K562 (cell line): Measurements from ENCODE around the gene UQCC2. TPM values are rescaled to one million over a fixed set of nuclear protein-coding genes. Genes with fewer than 3 reads are reported as not detected.

Source experiments
- ATAC-seq: fragments of 200-7000 bp; cut with Tn5 transposase; 3 replicates; pipeline ENCODE4 v1.9.1; 2020; ENCODE audit warnings: moderate library complexity
- BruUV-seq: library from RNA; stranded (reverse); fragments of 400-500 nt; replicated peaks from 2 replicates; lab custom pipeline; 2021; lab: Mats Ljungman, UMichigan
- CTCF ChIA-PET: fragments of 300-600 bp; formaldehyde crosslinking; extraction: SDS; loops from one replicate; lab custom pipeline; 2021; ENCODE audit warnings: low intra/inter-chr PET ratio; lab: Yijun Ruan, JAX
- POLR2A ChIA-PET: fragments of 300-600, 350-650 bp; sonication (Branson Sonifier 250); formaldehyde crosslinking; extraction: SDS; loops from one replicate; lab custom pipeline; 2021; ENCODE audit warnings: antibody characterized with exemption, inconsistent platforms; lab: Yijun Ruan, JAX
- DNase-seq, 4 experiments: peaks; one replicate each; pipeline versions ENCODE4 v3.0.0 to v3.0.0-alpha.2; 2011 to 2018; ENCODE audit warnings: low spot score in 3 of 4, mixed read lengths in 3 of 4; ENCODE audit errors: extremely low read depth in 1 of 4
- FAIRE-seq: peaks from 2 replicates; lab custom pipeline; 2011; peaks lifted over from hg19 to GRCh38; lab: Jason Lieb, UNC
- H2AFZ ChIP-seq: 2 replicates; pipeline ENCODE4 v1.6.0; 2011; ENCODE audit warnings: low read depth, low read length, control low read depth, inconsistent platforms
- H3K27ac ChIP-seq: fragments of 200-600 bp; 3 replicates; pipeline ENCODE4 v1.8.0; 2011; ENCODE audit warnings: low read depth, mild to moderate bottlenecking, control low read depth, inconsistent platforms, low read length, moderate library complexity, mixed read lengths; ENCODE audit errors: extremely low read depth
- H3K27me3 ChIP-seq, 2 experiments: fragments of 300-600 bp in 1 of 2; 2 replicates in 1 of 2; 3 replicates in 1 of 2; pipeline versions ENCODE4 v1.6.0 to v1.8.0; 2011; ENCODE audit warnings: inconsistent platforms in 2 of 2, low read length in 2 of 2, mild to moderate bottlenecking in 1 of 2, mixed read lengths in 1 of 2, moderate library complexity in 1 of 2; ENCODE audit not compliant: control insufficient read depth in 2 of 2, insufficient read depth in 2 of 2
- H3K36me3 ChIP-seq: fragments of 300-600 bp; 3 replicates; pipeline ENCODE4 v1.8.0; 2011; ENCODE audit warnings: mild to moderate bottlenecking, low read length, inconsistent platforms; ENCODE audit not compliant: control insufficient read depth, insufficient read depth
- H3K4me1 ChIP-seq, 2 experiments: fragments of 200-600 bp in 1 of 2; replicated peaks in 1 of 2; 2 replicates in 1 of 2; 3 replicates in 1 of 2; pipeline versions ENCODE4 v1.5.1 to v1.8.0; 2011; ENCODE audit warnings: inconsistent platforms in 2 of 2, low read length in 2 of 2, mild to moderate bottlenecking in 1 of 2, mixed read lengths in 1 of 2, moderate library complexity in 1 of 2; ENCODE audit not compliant: control insufficient read depth in 2 of 2, insufficient read depth in 2 of 2
- H3K4me2 ChIP-seq: 2 replicates; pipeline ENCODE4 v1.6.1; 2011; ENCODE audit warnings: low read length, control low read depth, inconsistent platforms, mixed read lengths; ENCODE audit not compliant: insufficient read depth
- H3K4me3 ChIP-seq: fragments of 200-600 bp; sonication (generic), shearing (Covaris generic); 2 replicates; pipeline ENCODE4 v1.5.1; 2016; ENCODE audit warnings: control low read depth, inconsistent platforms
- H3K79me2 ChIP-seq: fragments of 200-600 bp; 3 replicates; pipeline ENCODE4 v1.8.0; 2011; ENCODE audit warnings: low read length, inconsistent platforms; ENCODE audit not compliant: control insufficient read depth, insufficient read depth
- H3K9ac ChIP-seq, 2 experiments: 2 replicates each; pipeline versions ENCODE4 v1.6.0 to v1.6.1; 2011; ENCODE audit warnings: low read depth in 2 of 2, low read length in 2 of 2, control low read depth in 1 of 2, inconsistent platforms in 1 of 2, mild to moderate bottlenecking in 1 of 2, mixed read lengths in 1 of 2; ENCODE audit not compliant: insufficient read depth in 1 of 2
- H3K9me1 ChIP-seq: one replicate; pipeline ENCODE4 v1.6.0; 2011; ENCODE audit warnings: inconsistent platforms, mild to moderate bottlenecking, low read length, moderate library complexity; ENCODE audit not compliant: control insufficient read depth, insufficient read depth
- H3K9me3 ChIP-seq: replicated peaks from 2 replicates; pipeline ENCODE4 v1.5.1; 2011; ENCODE audit warnings: low read depth, low read length, inconsistent platforms; ENCODE audit not compliant: control insufficient read depth, insufficient read depth
- H4K20me1 ChIP-seq: replicated peaks from 2 replicates; pipeline ENCODE4 v1.6.1; 2011; ENCODE audit warnings: low read length, inconsistent platforms, mixed read lengths; ENCODE audit not compliant: control insufficient read depth, insufficient read depth
- CAMTA2 ChIP-seq: fragments of 250-450 bp; sonication (Bioruptor Pico); conservative IDR thresholded peaks from 2 replicates; pipeline ENCODE4 v1.5.1; 2022
- CCNT2 ChIP-seq: IDR thresholded peaks from 2 replicates; pipeline ENCODE4 v1.6.1; 2011; ENCODE audit warnings: borderline replicate concordance, low read depth, mild to moderate bottlenecking, moderate library complexity, mixed read lengths, low read length; ENCODE audit not compliant: insufficient read length; ENCODE audit errors: extremely low read depth
- CEBPB ChIP-seq: fragments of 450-650 bp; IDR thresholded peaks from 2 replicates; pipeline ENCODE4 v1.6.1; 2016; ENCODE audit warnings: missing genetic modification characterization, missing compliant biosample characterization
- CXXC5 ChIP-seq: fragments of 250-450 bp; sonication (Bioruptor Pico); IDR thresholded peaks from 2 replicates; pipeline ENCODE4 v1.8.0; 2022; ENCODE audit warnings: inconsistent platforms, mild to moderate bottlenecking, moderate library complexity
- EGR1 ChIP-seq: fragments of 450-650 bp; conservative IDR thresholded peaks from 2 replicates; pipeline ENCODE4 v1.6.1; 2017; ENCODE audit warnings: mild to moderate bottlenecking
- HDAC3 ChIP-seq: fragments of 450-650 bp; IDR thresholded peaks from 2 replicates; pipeline ENCODE4 v1.6.1; 2018; ENCODE audit warnings: borderline replicate concordance, mild to moderate bottlenecking, moderate library complexity; ENCODE audit not compliant: partially characterized antibody
- HNRNPK ChIP-seq: fragments of 200-400 bp; formaldehyde crosslinking; IDR thresholded peaks from one replicate; pipeline ENCODE4 v1.6.1; 2018; ENCODE audit warnings: mild to moderate bottlenecking, low read depth, low read length; ENCODE audit not compliant: poor library complexity, severe bottlenecking
- SNIP1 ChIP-seq: fragments of 450-650 bp; IDR thresholded peaks from 2 replicates; pipeline ENCODE4 v1.7.1; 2017; ENCODE audit warnings: low read depth, mild to moderate bottlenecking
- ZNF354B ChIP-seq: fragments of 250-450 bp; sonication (Bioruptor Pico); IDR thresholded peaks from 2 replicates; pipeline ENCODE4 v1.4.0; 2020
- ZNF766 ChIP-seq: fragments of 200-800 bp; sonication (Bioruptor generic); conservative IDR thresholded peaks from 2 replicates; pipeline ENCODE4 v1.6.1; 2016; ENCODE audit warnings: missing genetic modification characterization, missing compliant biosample characterization
- WGBS: fragments of 100-300 bp; shearing (Covaris generic); methylation state at CpG from one replicate; pipeline ENCODE4 v1.1.6; 2016; ENCODE audit warnings: low coverage, mixed read lengths; ENCODE audit not compliant: insufficient coverage; ENCODE audit errors: missing lambda C conversion rate; 5-methylcytosine and 5-hydroxymethylcytosine counted together
- in situ Hi-C: fragments of 300-500 bp; cut with MboI; formaldehyde crosslinking; loops from 4 replicates; pipeline ENCODE4 v1.15.0; 2018; ENCODE audit warnings: inconsistent platforms, mixed read lengths
- intact Hi-C: fragments of 100-400 bp; cut with micrococcal nuclease; formaldehyde crosslinking; loops from 2 replicates; pipeline ENCODE4 v1.14.2; 2022
- polyA plus RNA-seq, 8 experiments: library from polyadenylated mRNA; depleted of rRNA in 4 of 8; stranded (reverse) in 5 of 8; unstranded in 3 of 8; fragments of >200 nt; fragmentation: Nextera tagmentation in 2 of 8; fragmentation: Illumina TruSeq in 1 of 8; extraction: Ambion mirVana in 2 of 8; extraction: Trizol in 1 of 8; gene quantifications; 2 replicates each; pipeline versions ENCODE4 v1.2.1 to v1.2.3, GENCODE V29; 2011 to 2014; ENCODE audit warnings: inconsistent platforms in 1 of 8, missing spikeins in 1 of 8
- total RNA-seq, 7 experiments: library from RNA; depleted of rRNA in 6 of 7; stranded (reverse); fragments of >200 nt in 6 of 7; fragmentation: Illumina TruSeq in 2 of 7; extraction: Trizol in 2 of 7; gene quantifications; 2 replicates each; pipeline versions ENCODE4 v1.2.1 to v1.2.3, GENCODE V29; 2011 to 2021; ENCODE audit warnings: low replicate concordance in 1 of 7
- TF ChIP-seq, protein P1 (sequence below): IDR thresholded peaks from 2 replicates; pipeline ENCODE4 v1.6.1; 2012; ENCODE audit warnings: low read depth, low read length, improper control_type of control experiment, borderline replicate concordance
- TF ChIP-seq, protein P2 (sequence below): fragments of 450-650 bp; conservative IDR thresholded peaks from 2 replicates; pipeline ENCODE4 v1.6.1; 2016; ENCODE audit warnings: missing genetic modification characterization, low read depth, mild to moderate bottlenecking, control low read depth, missing compliant biosample characterization
- TF ChIP-seq, protein P3 (sequence below): fragments of 200-800 bp; sonication (Bioruptor generic); IDR thresholded peaks from 2 replicates; pipeline ENCODE4 v1.6.1; 2017; ENCODE audit warnings: missing genetic modification characterization, missing compliant biosample characterization
- TF ChIP-seq, protein P4 (sequence below): fragments of 450-650 bp; IDR thresholded peaks from 2 replicates; pipeline ENCODE4 v1.6.1; 2016; ENCODE audit warnings: borderline replicate concordance

UQCC2 gene
- total and polyA plus RNA-seq, 9 of the 15 experiments (the other 6 are each of a cell fraction or from before 2014, with no cell fraction given), result 58.5 to 927 (median 158) TPM

DNA sequence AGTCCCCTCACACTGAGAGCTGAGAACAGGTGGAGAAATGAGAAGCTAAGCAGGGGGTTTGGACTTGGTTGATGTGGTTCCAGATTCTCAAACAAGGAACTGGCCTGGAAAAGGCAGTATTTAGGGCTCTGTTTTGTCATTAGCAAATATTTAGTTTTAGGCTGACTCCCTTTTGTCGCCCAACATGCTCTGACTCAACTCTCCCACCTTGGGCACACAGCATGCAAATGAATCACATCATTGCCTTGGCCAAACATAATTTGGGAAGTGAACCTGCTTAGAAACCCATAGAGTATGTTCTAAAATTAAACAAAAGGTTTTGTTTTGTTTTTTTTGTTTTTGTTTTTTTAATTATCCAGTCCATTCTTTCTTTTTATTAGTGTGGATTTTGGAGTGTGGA, 9.5 kb upstream of the UQCC2 start:
- no TSS peak for BruUV-seq
- in situ Hi-C loops (no loop called here), intact Hi-C loops (no loop called here)
- Histone ChIP-seq H3K4me1 (no peaks in the 10 kb centered on the region; a peak in 1 of 5 replicates), H3K9ac (no peak overlapping the region), H3K9me1 (no peaks in the 10 kb centered on the region), H3K79me2 (no peaks in the 10 kb centered on the region), H3K4me3 (no peak overlapping the region), H2AFZ (no peak overlapping the region), H3K36me3 (no peaks in the 10 kb centered on the region), H3K9me3 (no peaks in the 10 kb centered on the region), H4K20me1 (no peaks in the 10 kb centered on the region), H3K27ac (no peak overlapping the region), H3K4me2 (no peak overlapping the region), H3K27me3 (peaks cover 53 to 78% of the 10 kb centered on the region in 2 experiments)
- TF ChIP-seq ZNF354B (no peak), CCNT2 (no peak), HDAC3 (no peak), CEBPB (tag) (no peak), CAMTA2 (CRISPR knock-in tag) (no peak), HNRNPK (no peak), ZNF766 (CRISPR knock-in tag) (no peak), CXXC5 (CRISPR knock-in tag) (no peak), SNIP1 (no peak), EGR1 (no peak)
- TF ChIP-seq, protein P1, sequence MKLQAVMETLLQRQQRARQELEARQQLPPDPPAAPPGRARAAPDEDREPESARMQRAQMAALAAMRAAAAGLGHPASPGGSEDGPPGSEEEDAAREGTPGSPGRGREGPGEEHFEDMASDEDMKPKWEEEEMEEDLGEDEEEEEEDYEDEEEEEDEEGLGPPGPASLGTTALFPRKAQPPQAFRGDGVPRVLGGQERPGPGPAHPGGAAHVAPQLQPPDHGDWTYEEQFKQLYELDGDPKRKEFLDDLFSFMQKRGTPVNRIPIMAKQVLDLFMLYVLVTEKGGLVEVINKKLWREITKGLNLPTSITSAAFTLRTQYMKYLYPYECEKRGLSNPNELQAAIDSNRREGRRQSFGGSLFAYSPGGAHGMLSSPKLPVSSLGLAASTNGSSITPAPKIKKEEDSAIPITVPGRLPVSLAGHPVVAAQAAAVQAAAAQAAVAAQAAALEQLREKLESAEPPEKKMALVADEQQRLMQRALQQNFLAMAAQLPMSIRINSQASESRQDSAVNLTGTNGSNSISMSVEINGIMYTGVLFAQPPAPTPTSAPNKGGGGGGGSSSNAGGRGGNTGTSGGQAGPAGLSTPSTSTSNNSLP, result no peak
- TF ChIP-seq, protein P2, sequence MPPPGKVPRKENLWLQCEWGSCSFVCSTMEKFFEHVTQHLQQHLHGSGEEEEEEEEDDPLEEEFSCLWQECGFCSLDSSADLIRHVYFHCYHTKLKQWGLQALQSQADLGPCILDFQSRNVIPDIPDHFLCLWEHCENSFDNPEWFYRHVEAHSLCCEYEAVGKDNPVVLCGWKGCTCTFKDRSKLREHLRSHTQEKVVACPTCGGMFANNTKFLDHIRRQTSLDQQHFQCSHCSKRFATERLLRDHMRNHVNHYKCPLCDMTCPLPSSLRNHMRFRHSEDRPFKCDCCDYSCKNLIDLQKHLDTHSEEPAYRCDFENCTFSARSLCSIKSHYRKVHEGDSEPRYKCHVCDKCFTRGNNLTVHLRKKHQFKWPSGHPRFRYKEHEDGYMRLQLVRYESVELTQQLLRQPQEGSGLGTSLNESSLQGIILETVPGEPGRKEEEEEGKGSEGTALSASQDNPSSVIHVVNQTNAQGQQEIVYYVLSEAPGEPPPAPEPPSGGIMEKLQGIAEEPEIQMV (tag), result no peak
- TF ChIP-seq, protein P3, sequence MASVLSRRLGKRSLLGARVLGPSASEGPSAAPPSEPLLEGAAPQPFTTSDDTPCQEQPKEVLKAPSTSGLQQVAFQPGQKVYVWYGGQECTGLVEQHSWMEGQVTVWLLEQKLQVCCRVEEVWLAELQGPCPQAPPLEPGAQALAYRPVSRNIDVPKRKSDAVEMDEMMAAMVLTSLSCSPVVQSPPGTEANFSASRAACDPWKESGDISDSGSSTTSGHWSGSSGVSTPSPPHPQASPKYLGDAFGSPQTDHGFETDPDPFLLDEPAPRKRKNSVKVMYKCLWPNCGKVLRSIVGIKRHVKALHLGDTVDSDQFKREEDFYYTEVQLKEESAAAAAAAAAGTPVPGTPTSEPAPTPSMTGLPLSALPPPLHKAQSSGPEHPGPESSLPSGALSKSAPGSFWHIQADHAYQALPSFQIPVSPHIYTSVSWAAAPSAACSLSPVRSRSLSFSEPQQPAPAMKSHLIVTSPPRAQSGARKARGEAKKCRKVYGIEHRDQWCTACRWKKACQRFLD (CRISPR knock-in tag), result no peak
- TF ChIP-seq, protein P4, sequence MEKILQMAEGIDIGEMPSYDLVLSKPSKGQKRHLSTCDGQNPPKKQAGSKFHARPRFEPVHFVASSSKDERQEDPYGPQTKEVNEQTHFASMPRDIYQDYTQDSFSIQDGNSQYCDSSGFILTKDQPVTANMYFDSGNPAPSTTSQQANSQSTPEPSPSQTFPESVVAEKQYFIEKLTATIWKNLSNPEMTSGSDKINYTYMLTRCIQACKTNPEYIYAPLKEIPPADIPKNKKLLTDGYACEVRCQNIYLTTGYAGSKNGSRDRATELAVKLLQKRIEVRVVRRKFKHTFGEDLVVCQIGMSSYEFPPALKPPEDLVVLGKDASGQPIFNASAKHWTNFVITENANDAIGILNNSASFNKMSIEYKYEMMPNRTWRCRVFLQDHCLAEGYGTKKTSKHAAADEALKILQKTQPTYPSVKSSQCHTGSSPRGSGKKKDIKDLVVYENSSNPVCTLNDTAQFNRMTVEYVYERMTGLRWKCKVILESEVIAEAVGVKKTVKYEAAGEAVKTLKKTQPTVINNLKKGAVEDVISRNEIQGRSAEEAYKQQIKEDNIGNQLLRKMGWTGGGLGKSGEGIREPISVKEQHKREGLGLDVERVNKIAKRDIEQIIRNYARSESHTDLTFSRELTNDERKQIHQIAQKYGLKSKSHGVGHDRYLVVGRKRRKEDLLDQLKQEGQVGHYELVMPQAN, result no peak
- POLR2A ChIA-PET, result no interaction called here
- CTCF ChIA-PET, result no interaction called here
- FAIRE-seq (no peak), ATAC-seq (no peak), DNase-seq (no peak)
- WGBS, result 6% methylated on average over 1 of the region's 1 CpG
